ENCODE measurements around the gene ZNF354C.

DNA sequence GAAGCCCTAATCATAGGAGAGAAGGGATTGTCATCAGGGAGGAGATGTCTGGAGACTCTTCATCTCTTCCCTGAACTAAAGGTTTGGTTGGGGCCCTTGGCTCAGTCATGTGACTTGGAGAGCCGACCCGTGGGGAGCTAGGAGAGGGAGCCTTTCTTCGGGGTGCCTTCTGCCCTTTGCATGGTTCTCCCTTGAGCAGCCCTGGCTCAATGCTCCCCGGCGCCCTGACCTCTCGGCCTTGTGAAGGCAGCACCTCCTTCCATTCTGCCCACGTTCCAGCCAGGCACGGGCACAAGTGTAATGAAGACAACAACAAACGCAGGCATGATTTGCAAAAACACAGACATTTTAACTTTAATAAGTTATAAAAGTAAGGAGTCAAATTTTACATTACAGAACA, 50.4 kb downstream of the ZNF354C start:
- TF ChIP-seq, protein P1, sequence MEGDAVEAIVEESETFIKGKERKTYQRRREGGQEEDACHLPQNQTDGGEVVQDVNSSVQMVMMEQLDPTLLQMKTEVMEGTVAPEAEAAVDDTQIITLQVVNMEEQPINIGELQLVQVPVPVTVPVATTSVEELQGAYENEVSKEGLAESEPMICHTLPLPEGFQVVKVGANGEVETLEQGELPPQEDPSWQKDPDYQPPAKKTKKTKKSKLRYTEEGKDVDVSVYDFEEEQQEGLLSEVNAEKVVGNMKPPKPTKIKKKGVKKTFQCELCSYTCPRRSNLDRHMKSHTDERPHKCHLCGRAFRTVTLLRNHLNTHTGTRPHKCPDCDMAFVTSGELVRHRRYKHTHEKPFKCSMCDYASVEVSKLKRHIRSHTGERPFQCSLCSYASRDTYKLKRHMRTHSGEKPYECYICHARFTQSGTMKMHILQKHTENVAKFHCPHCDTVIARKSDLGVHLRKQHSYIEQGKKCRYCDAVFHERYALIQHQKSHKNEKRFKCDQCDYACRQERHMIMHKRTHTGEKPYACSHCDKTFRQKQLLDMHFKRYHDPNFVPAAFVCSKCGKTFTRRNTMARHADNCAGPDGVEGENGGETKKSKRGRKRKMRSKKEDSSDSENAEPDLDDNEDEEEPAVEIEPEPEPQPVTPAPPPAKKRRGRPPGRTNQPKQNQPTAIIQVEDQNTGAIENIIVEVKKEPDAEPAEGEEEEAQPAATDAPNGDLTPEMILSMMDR (IDR thresholded peaks at IDR 0.05): no peak
- no peak for TF ChIP-seq POLR2AphosphoS5 (IDR thresholded peaks at IDR 0.05)
